HEK293 (cell line): Measurements from ENCODE around the gene PLS3.

Experiments used
- GLI4 ChIP-seq: fragments of 450-650 bp; formaldehyde crosslinking; IDR thresholded peaks from 2 replicates; pipeline ENCODE4 v1.5.1; 2016; ENCODE audit warnings: missing biosample characterization, missing genetic modification characterization
- HOXC10 ChIP-seq: sonication (generic); formaldehyde crosslinking; IDR thresholded peaks from 2 replicates; pipeline ENCODE4 v1.8.1; 2023; ENCODE audit warnings: mild to moderate bottlenecking, missing genetic modification reagents
- HOXD13 ChIP-seq: sonication (generic); formaldehyde crosslinking; IDR thresholded peaks from 2 replicates; pipeline ENCODE4 v1.8.0; 2022; ENCODE audit warnings: missing genetic modification reagents, borderline replicate concordance
- IKZF3 ChIP-seq: fragments of 450-650 bp; IDR thresholded peaks from 2 replicates; pipeline ENCODE4 v1.5.0; 2018; ENCODE audit warnings: missing biosample characterization, mild to moderate bottlenecking, missing genetic modification characterization, moderate library complexity
- MZF1 ChIP-seq: fragments of 450-650 bp; formaldehyde crosslinking; IDR thresholded peaks from 2 replicates; pipeline ENCODE4 v1.5.1; 2017; ENCODE audit warnings: missing biosample characterization, missing genetic modification characterization, borderline replicate concordance
- PRDM10 ChIP-seq: fragments of 450-650 bp; formaldehyde crosslinking; IDR thresholded peaks from 2 replicates; pipeline ENCODE4 v1.5.1; 2016; ENCODE audit warnings: missing biosample characterization, missing genetic modification characterization
- SALL2 ChIP-seq: fragments of 450-650 bp; formaldehyde crosslinking; IDR thresholded peaks from 2 replicates; pipeline ENCODE4 v1.5.0; 2017; ENCODE audit warnings: missing biosample characterization, mild to moderate bottlenecking, missing genetic modification characterization, borderline replicate concordance
- SP2 ChIP-seq: fragments of 450-650 bp; formaldehyde crosslinking; IDR thresholded peaks from 2 replicates; pipeline ENCODE4 v1.5.1; 2016; ENCODE audit warnings: missing biosample characterization, missing genetic modification characterization
- ZBTB17 ChIP-seq: fragments of 450-650 bp; formaldehyde crosslinking; IDR thresholded peaks from 2 replicates; pipeline ENCODE4 v1.5.1; 2016; ENCODE audit warnings: missing biosample characterization, missing genetic modification characterization
- ZBTB20 ChIP-seq: fragments of 450-650 bp; formaldehyde crosslinking; IDR thresholded peaks from 2 replicates; pipeline ENCODE4 v1.5.1; 2016; ENCODE audit warnings: missing biosample characterization, missing genetic modification characterization
- ZBTB8A ChIP-seq: fragments of 450-650 bp; formaldehyde crosslinking; IDR thresholded peaks from 2 replicates; pipeline ENCODE4 v1.5.1; 2016; ENCODE audit warnings: missing biosample characterization, missing genetic modification characterization
- ZIC2 ChIP-seq: fragments of 450-650 bp; formaldehyde crosslinking; IDR thresholded peaks from 2 replicates; pipeline ENCODE4 v1.5.1; 2016; ENCODE audit warnings: missing biosample characterization, missing genetic modification characterization
- ZNF112 ChIP-seq: fragments of 450-650 bp; formaldehyde crosslinking; IDR thresholded peaks from 2 replicates; pipeline ENCODE4 v1.5.0; 2017; ENCODE audit warnings: missing biosample characterization, missing genetic modification characterization
- ZNF138 ChIP-seq: fragments of 450-650 bp; formaldehyde crosslinking; IDR thresholded peaks from 2 replicates; pipeline ENCODE4 v1.5.1; 2016; ENCODE audit warnings: missing biosample characterization, missing genetic modification characterization, borderline replicate concordance
- ZNF140 ChIP-seq: fragments of 450-650 bp; formaldehyde crosslinking; IDR thresholded peaks from 2 replicates; pipeline ENCODE4 v1.5.1; 2016; ENCODE audit warnings: missing biosample characterization, missing genetic modification characterization
- ZNF148 ChIP-seq: fragments of 450-650 bp; formaldehyde crosslinking; IDR thresholded peaks from 2 replicates; pipeline ENCODE4 v1.5.0; 2017; ENCODE audit warnings: missing biosample characterization, missing genetic modification characterization, borderline replicate concordance
- ZNF16 ChIP-seq: fragments of 450-650 bp; formaldehyde crosslinking; IDR thresholded peaks from 2 replicates; pipeline ENCODE4 v1.5.1; 2016; ENCODE audit warnings: low read depth, missing biosample characterization, missing genetic modification characterization
- ZNF211 ChIP-seq: fragments of 450-650 bp; formaldehyde crosslinking; IDR thresholded peaks from 2 replicates; pipeline ENCODE4 v1.5.1; 2016; ENCODE audit warnings: low read depth, missing biosample characterization, missing genetic modification characterization
- ZNF26 ChIP-seq: fragments of 450-650 bp; formaldehyde crosslinking; IDR thresholded peaks from 2 replicates; pipeline ENCODE4 v1.5.1; 2016; ENCODE audit warnings: missing biosample characterization, missing genetic modification characterization
- ZNF280C ChIP-seq: fragments of 450-650 bp; formaldehyde crosslinking; IDR thresholded peaks from 2 replicates; pipeline ENCODE4 v1.5.1; 2016; ENCODE audit warnings: missing biosample characterization, missing genetic modification characterization
- ZNF302 ChIP-seq: fragments of 450-650 bp; formaldehyde crosslinking; IDR thresholded peaks from 2 replicates; pipeline ENCODE4 v1.5.1; 2016; ENCODE audit warnings: missing biosample characterization, missing genetic modification characterization, low read depth
- ZNF354C ChIP-seq: fragments of 450-650 bp; formaldehyde crosslinking; IDR thresholded peaks from 2 replicates; pipeline ENCODE4 v1.5.1; 2016; ENCODE audit warnings: missing biosample characterization, missing genetic modification characterization, low read depth, borderline replicate concordance
- ZNF362 ChIP-seq: fragments of 450-650 bp; formaldehyde crosslinking; IDR thresholded peaks from 2 replicates; pipeline ENCODE4 v1.5.1; 2016; ENCODE audit warnings: missing biosample characterization, missing genetic modification characterization
- ZNF473 ChIP-seq: fragments of 450-650 bp; formaldehyde crosslinking; IDR thresholded peaks from 2 replicates; pipeline ENCODE4 v1.5.1; 2017; ENCODE audit warnings: missing biosample characterization, missing genetic modification characterization
- ZNF571 ChIP-seq: fragments of 450-650 bp; formaldehyde crosslinking; IDR thresholded peaks from 2 replicates; pipeline ENCODE4 v1.5.0; 2017; ENCODE audit warnings: missing biosample characterization, missing genetic modification characterization
- ZNF664 ChIP-seq: fragments of 450-650 bp; formaldehyde crosslinking; IDR thresholded peaks from 2 replicates; pipeline ENCODE4 v1.5.1; 2016; ENCODE audit warnings: missing biosample characterization, missing genetic modification characterization
- ZNF791 ChIP-seq: fragments of 450-650 bp; formaldehyde crosslinking; IDR thresholded peaks from 2 replicates; pipeline ENCODE4 v1.5.1; 2016; ENCODE audit warnings: missing biosample characterization, missing genetic modification characterization
- ZSCAN18 ChIP-seq: fragments of 450-650 bp; formaldehyde crosslinking; IDR thresholded peaks from 2 replicates; pipeline ENCODE4 v1.5.1; 2016; ENCODE audit warnings: missing biosample characterization, missing genetic modification characterization
- ZSCAN23 ChIP-seq: fragments of 450-650 bp; formaldehyde crosslinking; IDR thresholded peaks from 2 replicates; pipeline ENCODE4 v1.5.1; 2016; ENCODE audit warnings: missing biosample characterization, missing genetic modification characterization

PLS3 gene

GRCh38 chrX:115560978-115561604 lies at the start of gene PLS3 (continued):
- TF ChIP-seq ZNF26 (tag by site-specific recombination) (no peak), ZNF302 (tag by site-specific recombination) (no peak), ZNF354C (tag by site-specific recombination) (no peak), ZNF280C (no peak), ZIC2 (tag by site-specific recombination) (peak; percentile 90), SP2 (peak; percentile 81), ZNF791 (tag by site-specific recombination) (no peak), ZBTB8A (tag by site-specific recombination) (peak; percentile 84), ZNF473 (no peak), MZF1 (tag by site-specific recombination) (peak; percentile 95), ZNF362 (tag by site-specific recombination) (no peak), ZNF571 (tag by site-specific recombination) (no peak), HOXC10 (peak; percentile 34; the same call in 1 of the 2 replicates), HOXD13 (CRISPR knock-in tag) (no peak), ZNF112 (tag by site-specific recombination) (no peak), SALL2 (tag by site-specific recombination) (no peak), ZNF16 (tag by site-specific recombination) (no peak), ZSCAN18 (tag by site-specific recombination) (no peak), ZNF211 (no peak), ZNF664 (tag by site-specific recombination) (no peak), ZNF140 (no peak), GLI4 (tag by site-specific recombination) (no peak), ZBTB17 (tag by site-specific recombination) (no peak), PRDM10 (tag by site-specific recombination) (peak; percentile 79), ZNF138 (tag by site-specific recombination) (no peak), ZBTB20 (tag by site-specific recombination) (peak; percentile 77), IKZF3 (tag by site-specific recombination) (peak; percentile 82; the same call in 1 of the 2 replicates), ZSCAN23 (tag by site-specific recombination) (no peak), ZNF148 (tag by site-specific recombination) (no peak)
